ENCODE results near the gene UPK3BL2. TPM values are rescaled to one million over a fixed set of nuclear protein-coding genes. Genes with fewer than 3 reads are reported as not detected.
"Not testable (repeated sequence)": the region's sequence is repeated elsewhere in the genome, so short reads cannot be mapped to it uniquely, and the experiment has no call there.

The UPK3BL2 gene, protein sequence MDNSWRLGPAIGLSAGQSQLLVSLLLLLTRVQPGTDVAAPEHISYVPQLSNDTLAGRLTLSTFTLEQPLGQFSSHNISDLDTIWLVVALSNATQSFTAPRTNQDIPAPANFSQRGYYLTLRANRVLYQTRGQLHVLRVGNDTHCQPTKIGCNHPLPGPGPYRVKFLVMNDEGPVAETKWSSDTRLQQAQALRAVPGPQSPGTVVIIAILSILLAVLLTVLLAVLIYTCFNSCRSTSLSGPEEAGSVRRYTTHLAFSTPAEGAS
- total RNA-seq, result 10 to 100 TPM; 10.8 to 14.7 TPM

DNA sequence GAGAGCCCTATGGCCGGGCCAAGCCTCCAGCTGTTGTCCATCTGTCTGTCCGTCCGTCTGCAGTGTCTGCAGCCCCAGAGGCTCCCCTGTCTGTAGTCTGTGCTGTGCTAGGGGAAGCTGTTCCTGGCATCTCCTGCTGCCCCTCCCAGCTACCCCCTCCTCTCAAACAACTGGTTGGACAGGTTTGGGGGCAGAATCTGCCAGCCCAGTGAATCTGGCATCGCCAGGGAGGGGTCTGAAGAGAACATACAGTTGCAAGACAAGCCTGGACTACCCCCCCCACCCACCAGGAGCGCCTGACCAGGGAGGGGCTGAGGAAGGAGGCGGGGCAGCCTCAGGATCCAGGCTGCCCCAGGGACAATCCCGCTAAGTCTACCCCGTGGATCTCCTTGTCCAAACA lies at the start of gene UPK3BL2:
Gene UPK3BL2, minus strand, starts transcription at position 101 of the 400 bp plus-strand sequence. Its CDS starts 60 bp downstream, at position 41.
- not testable (repeated sequence) for H3K27me3 ChIP-seq (replicated peaks; ENCODE audit: insufficient read depth); ATAC-seq (ENCODE audit: insufficient number of reproducible peaks, low FRiP score, low read depth); H3K4me1 ChIP-seq (ENCODE audit: control insufficient read depth in 1 of 2, low read depth in 2 of 2); H3K27ac ChIP-seq; DNase-seq (ENCODE audit: low spot score); H3K36me3 ChIP-seq; H3K4me3 ChIP-seq; H3K9me3 ChIP-seq

DNA sequence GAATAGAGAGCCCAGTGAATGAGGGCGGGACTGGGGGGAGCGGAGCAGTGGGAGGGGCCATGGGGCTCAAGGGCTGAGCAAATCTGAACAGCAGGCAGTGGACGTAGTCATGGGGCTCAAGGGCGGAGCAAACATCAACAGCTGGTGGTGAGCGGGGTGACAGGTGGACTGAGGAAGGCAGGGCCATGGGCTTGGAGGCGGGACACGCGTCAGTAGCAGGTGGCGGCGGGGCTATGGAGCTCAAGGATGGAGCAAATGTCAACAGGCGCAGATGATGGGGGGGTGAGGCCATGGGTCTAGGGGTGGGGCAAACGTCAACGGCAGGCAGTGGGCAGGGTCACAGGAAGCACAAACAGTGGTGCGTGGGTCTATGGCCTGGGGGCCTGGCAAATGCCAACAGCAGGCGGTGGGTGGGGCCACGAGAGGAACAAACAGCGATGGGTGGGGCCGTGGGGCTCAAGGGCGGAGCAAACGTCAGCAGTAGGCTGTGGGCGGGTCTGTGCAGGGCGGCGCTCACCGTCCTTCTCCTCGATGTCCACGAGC lies 49.1 kb upstream of the UPK3BL2 start:
- H3K4me3 ChIP-seq; H3K9me3 ChIP-seq; H3K27me3 ChIP-seq (replicated peaks; ENCODE audit: insufficient read depth); H3K4me1 ChIP-seq (ENCODE audit: control insufficient read depth in 1 of 2, low read depth in 2 of 2); DNase-seq (ENCODE audit: low spot score); H3K36me3 ChIP-seq; H3K27ac ChIP-seq: not testable (repeated sequence)
- ATAC-seq (ENCODE audit: insufficient number of reproducible peaks, low FRiP score, low read depth), result peak; percentile 32

DNA sequence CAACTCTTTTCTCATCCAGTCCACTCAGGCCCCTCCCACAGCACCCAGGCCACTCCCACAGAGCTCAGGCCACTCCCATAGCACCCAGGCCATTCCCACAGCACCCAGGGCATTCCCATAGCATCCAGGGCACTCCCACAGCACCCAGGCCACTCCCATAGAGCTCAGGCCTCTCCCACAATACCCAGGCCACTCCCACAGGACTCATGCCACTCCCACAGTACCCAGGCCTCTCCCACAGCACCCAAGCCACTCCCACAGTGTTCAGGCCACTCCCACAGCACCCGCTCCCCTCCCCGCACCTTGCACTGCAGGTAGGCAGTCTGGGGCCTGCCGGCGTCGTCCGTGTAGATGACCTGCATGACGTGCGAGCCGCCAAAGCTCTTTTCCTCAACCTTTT lies 46.4 kb upstream of the UPK3BL2 start:
- not testable (repeated sequence) for ATAC-seq (ENCODE audit: insufficient number of reproducible peaks, low FRiP score, low read depth); H3K9me3 ChIP-seq; H3K36me3 ChIP-seq; H3K27ac ChIP-seq; H3K4me1 ChIP-seq (ENCODE audit: control insufficient read depth in 1 of 2, low read depth in 2 of 2); DNase-seq (ENCODE audit: low spot score); H3K27me3 ChIP-seq (replicated peaks; ENCODE audit: insufficient read depth); H3K4me3 ChIP-seq

DNA sequence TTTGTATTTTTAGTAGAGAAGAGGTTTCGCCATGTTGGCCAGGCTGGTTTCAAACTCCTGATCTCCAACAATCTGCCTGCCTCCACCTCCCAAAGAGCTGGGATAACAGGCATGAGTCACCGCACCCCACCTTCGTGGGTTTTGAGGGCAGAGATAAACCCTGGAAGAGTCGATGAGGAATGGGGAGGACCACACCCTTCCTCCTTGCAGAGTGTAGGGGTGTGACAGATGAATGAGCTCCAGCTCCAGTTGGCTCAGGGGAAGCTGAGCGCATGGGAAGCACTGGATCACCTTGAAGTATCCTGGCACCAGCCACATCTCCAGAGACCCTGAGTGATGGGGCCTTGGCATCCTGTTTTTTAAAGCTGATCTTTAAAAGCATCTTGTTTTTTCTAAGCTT lies 40.0 kb upstream of the UPK3BL2 start:
- H3K4me1 ChIP-seq (ENCODE audit: control insufficient read depth in 1 of 2, low read depth in 2 of 2); H3K27me3 ChIP-seq (replicated peaks; ENCODE audit: insufficient read depth); H3K4me3 ChIP-seq; DNase-seq (ENCODE audit: low spot score); ATAC-seq (ENCODE audit: insufficient number of reproducible peaks, low FRiP score, low read depth); H3K9me3 ChIP-seq; H3K36me3 ChIP-seq; H3K27ac ChIP-seq: not testable (repeated sequence)

DNA sequence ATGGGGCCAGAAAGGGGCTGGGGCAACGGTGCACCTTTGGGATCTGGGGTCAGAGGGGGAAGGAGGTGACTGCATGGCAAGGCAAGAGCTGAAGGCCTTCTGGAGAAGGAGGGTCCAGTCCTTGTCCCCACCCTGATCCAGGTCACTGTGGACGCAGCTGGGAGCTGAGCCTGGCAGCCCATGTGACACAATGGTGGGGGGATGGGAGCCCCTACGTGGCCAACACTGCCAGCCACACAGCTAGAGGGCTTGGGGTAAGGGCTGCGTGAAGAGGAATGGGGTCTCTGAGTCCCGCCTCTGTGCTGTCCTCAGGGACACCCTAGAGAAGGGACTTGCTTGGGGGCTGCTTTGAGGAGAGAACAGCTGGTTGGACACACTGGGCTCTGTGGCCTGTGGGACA lies 38.2 kb upstream of the UPK3BL2 start:
- not testable (repeated sequence) for DNase-seq (ENCODE audit: low spot score); H3K27me3 ChIP-seq (replicated peaks; ENCODE audit: insufficient read depth); H3K9me3 ChIP-seq; ATAC-seq (ENCODE audit: insufficient number of reproducible peaks, low FRiP score, low read depth); H3K4me3 ChIP-seq; H3K36me3 ChIP-seq; H3K27ac ChIP-seq; H3K4me1 ChIP-seq (ENCODE audit: control insufficient read depth in 1 of 2, low read depth in 2 of 2)

DNA sequence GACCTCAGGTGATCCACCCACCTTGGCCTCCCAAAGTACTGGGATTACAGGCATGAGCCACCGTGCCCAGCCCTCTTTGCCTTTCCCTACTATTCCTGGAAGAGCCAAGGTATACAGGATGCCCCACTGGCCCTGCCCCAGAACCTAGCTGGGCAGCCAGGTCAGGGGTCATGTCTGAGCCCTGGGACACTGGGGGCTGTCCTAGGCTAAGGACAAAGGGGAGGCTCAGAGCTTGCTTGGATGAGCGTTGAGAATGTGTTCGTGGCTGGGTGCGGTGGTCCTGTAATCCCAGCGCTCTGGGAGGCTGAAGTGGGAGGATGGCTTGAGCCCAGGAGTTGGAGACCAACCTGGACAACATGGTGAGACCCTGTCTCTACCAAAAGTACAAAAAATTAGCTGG lies 35.0 kb upstream of the UPK3BL2 start:
- H3K4me3 ChIP-seq; DNase-seq (ENCODE audit: low spot score); ATAC-seq (ENCODE audit: insufficient number of reproducible peaks, low FRiP score, low read depth); H3K36me3 ChIP-seq; H3K27me3 ChIP-seq (replicated peaks; ENCODE audit: insufficient read depth); H3K4me1 ChIP-seq (ENCODE audit: control insufficient read depth in 1 of 2, low read depth in 2 of 2); H3K9me3 ChIP-seq; H3K27ac ChIP-seq: not testable (repeated sequence)

DNA sequence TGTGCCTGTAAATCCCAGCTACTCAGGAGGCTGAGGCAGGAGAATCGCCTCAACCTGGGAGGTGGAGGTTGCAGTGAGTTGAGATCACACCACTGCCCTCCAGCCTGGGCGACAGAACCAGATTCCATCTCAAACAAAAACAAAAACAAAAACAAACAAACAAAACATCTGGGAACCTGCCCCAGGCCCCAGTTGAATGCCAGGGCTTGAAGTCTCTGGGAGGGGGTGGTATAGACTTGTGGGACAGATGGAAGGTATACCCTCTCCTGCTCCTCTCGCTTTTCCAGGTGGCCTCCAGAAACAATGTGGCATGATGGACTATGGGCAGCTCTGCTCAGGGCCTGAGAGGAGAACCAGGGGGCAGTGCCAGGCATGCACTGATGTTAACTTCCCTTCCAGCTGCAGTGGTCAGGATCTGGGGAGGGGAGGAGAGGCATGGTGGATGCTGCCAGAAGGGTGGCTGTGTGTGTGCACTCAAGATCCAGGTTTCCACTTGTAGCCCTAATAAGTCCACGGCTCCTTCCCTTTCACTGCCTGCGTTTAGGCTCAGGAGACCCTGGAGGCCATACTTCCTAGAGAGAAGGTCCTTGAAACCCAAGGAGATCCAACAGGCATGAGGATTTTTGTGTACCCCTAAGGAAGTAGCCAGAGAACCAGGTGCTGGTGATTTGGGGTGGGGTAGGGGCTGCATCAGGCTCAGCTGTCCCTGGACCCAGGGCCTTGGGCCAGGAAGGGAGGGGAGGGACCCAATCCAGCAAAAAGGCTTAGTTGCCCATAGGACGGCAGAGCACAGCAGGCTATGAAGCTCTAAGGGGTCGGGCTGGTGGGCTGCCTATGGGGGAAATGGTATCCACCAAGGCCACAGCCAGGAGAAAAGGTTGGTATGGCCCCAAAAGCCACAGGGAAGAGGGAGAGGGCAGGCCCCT lies 34.1 kb upstream of the UPK3BL2 start:
- H3K36me3 ChIP-seq; H3K9me3 ChIP-seq; H3K27me3 ChIP-seq (replicated peaks; ENCODE audit: insufficient read depth); H3K4me1 ChIP-seq (ENCODE audit: control insufficient read depth in 1 of 2, low read depth in 2 of 2); ATAC-seq (ENCODE audit: insufficient number of reproducible peaks, low FRiP score, low read depth); DNase-seq (ENCODE audit: low spot score); H3K4me3 ChIP-seq; H3K27ac ChIP-seq: not testable (repeated sequence)

DNA sequence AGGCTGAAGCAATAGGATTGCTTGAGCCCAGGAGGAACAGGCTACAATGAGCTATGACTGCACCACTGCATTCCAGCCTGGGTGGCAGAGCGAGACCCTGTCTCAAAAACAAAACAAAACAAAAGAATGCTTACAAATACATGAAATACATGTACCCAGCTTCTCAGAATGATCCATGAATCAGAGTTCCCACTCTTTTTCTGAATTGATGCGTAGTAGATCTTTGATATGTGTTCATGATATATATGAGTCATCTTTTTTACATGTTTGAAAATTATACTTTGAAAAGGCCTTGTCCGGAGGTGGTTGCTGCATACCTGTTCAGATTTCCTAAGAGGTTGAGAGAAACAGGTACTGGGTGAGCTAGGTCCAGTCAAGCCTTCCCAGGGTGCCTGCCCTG lies 32.9 kb upstream of the UPK3BL2 start:
- H3K4me3 ChIP-seq; DNase-seq (ENCODE audit: low spot score); H3K27ac ChIP-seq; ATAC-seq (ENCODE audit: insufficient number of reproducible peaks, low FRiP score, low read depth); H3K27me3 ChIP-seq (replicated peaks; ENCODE audit: insufficient read depth); H3K9me3 ChIP-seq; H3K4me1 ChIP-seq (ENCODE audit: control insufficient read depth in 1 of 2, low read depth in 2 of 2); H3K36me3 ChIP-seq: not testable (repeated sequence)

DNA sequence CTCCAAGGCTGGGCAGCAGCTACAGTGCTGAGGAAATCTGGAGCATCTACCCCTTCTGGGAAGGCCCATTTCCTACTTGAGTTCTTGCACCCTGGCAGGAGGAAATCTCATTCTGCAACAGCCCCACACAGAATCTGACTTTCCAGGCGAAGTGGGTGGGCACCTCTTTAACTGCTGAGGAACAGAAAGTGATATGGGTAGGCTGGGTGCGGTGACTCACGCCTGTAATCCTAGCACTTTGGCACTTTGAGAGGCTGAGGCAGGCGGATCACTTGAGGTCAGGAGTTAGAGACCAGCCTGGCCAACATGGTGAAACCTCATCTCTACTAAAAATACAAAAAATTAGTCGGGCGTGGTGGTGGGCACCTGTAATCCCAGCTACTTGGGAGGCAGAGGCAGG lies 31.1 kb upstream of the UPK3BL2 start:
- H3K9me3 ChIP-seq; H3K27me3 ChIP-seq (replicated peaks; ENCODE audit: insufficient read depth); ATAC-seq (ENCODE audit: insufficient number of reproducible peaks, low FRiP score, low read depth): not testable (repeated sequence)

More for the DNA sequence above, 31.1 kb upstream of the UPK3BL2 start:
- H3K27ac ChIP-seq; H3K4me1 ChIP-seq (ENCODE audit: control insufficient read depth in 1 of 2, low read depth in 2 of 2); H3K36me3 ChIP-seq; H3K4me3 ChIP-seq; DNase-seq (ENCODE audit: low spot score): not testable (repeated sequence)
